Measurements from ENCODE around the gene WDR35.

- TF ChIP-seq POLR2A (IDR thresholded peaks at IDR 0.05) (no peak), CTCF (IDR thresholded peaks at IDR 0.05) (no peak)
These were observed 57.0 kb downstream of the WDR35 start for GRCh38 chr2:19932928-19933327.

Data from lower leg skin (tissue), 3 donors.